NCI-H2171 treated with DMSO at 0.1 percent for 48 hours (cell line): ENCODE data around the gene FBXW4.
A peak's percentile ranks its signal among the peaks of the same experiment; 100 is the strongest.

Experiments used
- DNase-seq: peaks from one replicate; lab custom pipeline; 2025; lab: John Stamatoyannopoulos, UW

FBXW4 gene

GRCh38 chr10:101566333-101567164, 128.4 kb downstream of the FBXW4 start:
- peak; percentile 62 for DNase-seq

DNA sequence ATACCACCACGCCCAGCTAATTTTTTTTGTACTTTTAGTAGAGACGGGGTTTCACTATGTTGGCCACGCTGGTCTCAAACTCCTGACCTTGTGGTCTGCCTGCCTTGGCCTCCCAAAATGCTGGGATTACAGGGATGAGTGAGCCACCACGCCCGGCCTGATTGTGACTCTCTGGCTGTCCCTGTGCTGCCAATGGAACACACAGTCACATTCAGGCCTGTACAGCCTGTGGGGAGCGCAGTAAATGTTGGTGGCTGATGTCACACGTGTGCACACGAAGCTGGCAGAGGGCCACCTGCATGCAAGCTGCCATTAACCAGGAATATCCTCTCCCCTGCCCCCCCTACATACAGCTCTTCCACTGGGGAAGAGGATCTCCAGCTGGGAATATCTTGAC, 129.0 kb downstream of the FBXW4 start:
- DNase-seq = no peak

DNA sequence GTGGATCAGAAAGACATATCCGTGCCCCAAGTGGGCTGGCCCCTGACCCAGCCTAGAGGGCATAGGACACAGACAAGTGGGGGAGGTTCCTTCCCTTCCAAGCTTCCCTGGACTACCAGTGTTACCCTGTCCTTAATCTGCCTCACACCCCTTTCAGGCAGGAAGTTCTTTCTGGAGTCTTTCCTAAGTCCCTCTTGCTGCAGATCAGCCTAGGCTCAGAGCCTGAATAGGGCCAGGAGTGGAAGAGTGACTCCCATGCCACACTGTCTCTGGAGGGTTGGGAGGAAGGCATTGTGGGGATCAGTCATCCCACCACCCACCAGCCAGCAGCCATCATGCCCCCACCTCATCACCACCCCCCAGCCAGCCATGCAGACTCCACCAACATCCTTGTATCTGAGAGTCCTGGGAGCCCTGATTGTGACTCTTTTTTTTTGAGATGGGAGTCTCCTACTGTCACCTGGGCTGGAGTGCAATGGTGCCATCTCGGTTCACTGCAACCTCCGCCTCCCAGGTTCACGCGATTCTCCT, 129.5 kb downstream of the FBXW4 start:
- DNase-seq = no peak

- no peak for DNase-seq
Measured at GRCh38 chr10:101564490-101564991, 130.4 kb downstream of the FBXW4 start.

GRCh38 chr10:101563497-101564040, 131.4 kb downstream of the FBXW4 start:
- no peak for DNase-seq

DNA sequence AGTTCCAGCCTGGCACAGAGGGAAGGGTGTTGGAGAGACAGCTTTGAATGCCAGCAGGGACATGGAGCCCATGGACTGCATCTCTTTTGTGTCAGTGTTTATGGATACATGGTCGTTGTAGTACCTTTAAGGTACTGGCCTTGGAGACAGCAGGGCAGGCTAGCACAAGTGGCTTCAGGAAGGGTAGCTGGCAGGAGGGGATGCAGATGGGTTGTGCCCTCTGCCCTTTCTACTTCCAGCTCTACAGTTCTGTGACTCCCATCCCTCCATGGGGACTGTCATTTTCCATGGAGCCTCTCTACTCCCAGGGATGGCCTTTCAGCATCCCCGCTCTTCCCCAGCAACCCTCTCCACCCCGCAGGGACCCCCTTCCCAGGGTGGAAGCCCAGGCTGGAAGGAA, 132.0 kb downstream of the FBXW4 start:
- DNase-seq = no peak

GRCh38 chr10:101562231-101562630, 132.7 kb downstream of the FBXW4 start:
- no peak for DNase-seq

DNA sequence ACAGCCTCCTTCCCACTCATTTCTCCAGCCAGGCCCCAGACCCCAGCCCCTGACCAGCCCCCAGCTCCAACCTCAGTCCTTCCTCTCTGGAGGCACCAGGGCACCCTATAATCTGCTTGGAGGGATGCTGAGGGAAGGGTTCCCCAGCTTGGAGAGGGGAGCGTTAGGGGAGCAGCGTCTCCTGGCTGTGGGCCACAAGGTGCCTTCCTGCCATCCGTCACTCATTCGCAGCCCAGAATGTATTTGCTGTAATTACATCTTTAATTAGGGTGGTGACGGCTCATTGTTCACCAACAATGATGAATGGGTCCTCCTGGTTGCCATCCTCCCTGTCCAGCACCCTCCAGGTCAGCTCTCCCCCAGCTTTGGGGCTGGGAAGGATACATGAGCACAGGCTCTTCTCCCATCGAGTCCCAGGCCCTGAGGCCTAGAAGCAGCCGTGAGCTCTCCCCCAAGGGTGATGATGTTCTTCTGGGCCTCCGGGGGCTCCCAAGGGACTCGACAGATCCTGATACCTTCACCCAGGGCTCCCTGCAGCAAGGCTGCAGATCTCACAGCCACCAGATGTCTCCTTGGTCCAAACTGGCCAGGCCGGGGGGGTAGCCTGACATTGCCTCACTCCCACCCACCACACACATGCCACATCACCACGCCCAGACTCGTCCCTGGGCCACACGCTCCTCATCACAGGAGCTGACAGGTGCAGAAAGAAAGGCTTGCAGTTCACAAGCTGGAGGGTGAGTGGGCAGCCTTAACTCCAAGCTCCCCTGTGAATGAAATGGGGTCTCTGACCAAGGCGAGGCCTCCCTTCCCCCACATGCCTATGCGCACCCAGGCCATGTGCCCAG, 133.7 kb downstream of the FBXW4 start:
- no peak for DNase-seq
